Naive thymus-derived CD8-positive, alpha-beta T cell (primary cell): ENCODE data around the gene TIMM29. TPM values are rescaled to one million over a fixed set of nuclear protein-coding genes. Genes with fewer than 3 reads are reported as not detected.

Experiments
- ATAC-seq, 2 donors: fragments of 150-1000 bp; cut with Tn5 transposase in 1 of 2; sonication (Bioruptor Pico), chemical (Tn5 transposase) in 1 of 2; 1 replicate in 1 of 2; 2 replicates in 1 of 2; pipeline ENCODE4 v1.10.0; 2021; ENCODE audit warnings: mild to moderate bottlenecking in 2 of 2, moderate library complexity in 2 of 2
- POLR2A ChIA-PET: fragments of 350-600 bp; sonication (Branson Sonifier 250); formaldehyde crosslinking; loops from one replicate; lab custom pipeline; 2021; ENCODE audit warnings: antibody characterized with exemption; lab: Charles Lee
- DNase-seq, 10 donors: peaks; one replicate each; pipeline versions ENCODE4 v3.0.0 to v3.0.0-alpha.2; 2020 to 2022
- H3K27ac Mint-ChIP-seq, 10 donors: one replicate each; pipeline ENCODE4 v1.8.0; 2020 to 2022; ENCODE audit warnings: mild to moderate bottlenecking in 10 of 10, mixed read lengths in 10 of 10, moderate library complexity in 4 of 10, inconsistent platforms in 1 of 10
- H3K27me3 Mint-ChIP-seq, 5 donors: one replicate each; pipeline ENCODE4 v1.8.0; 2021 to 2022; ENCODE audit warnings: mixed read lengths in 5 of 5
- H3K36me3 Mint-ChIP-seq, 3 donors: one replicate each; pipeline ENCODE4 v1.8.0; 2020 to 2022; ENCODE audit warnings: mixed read lengths in 3 of 3, mild to moderate bottlenecking in 2 of 3, inconsistent platforms in 1 of 3
- H3K4me1 Mint-ChIP-seq, 4 donors: one replicate each; pipeline ENCODE4 v1.8.0; 2021 to 2022; ENCODE audit warnings: mixed read lengths in 4 of 4
- H3K4me3 Mint-ChIP-seq, 10 donors: one replicate each; pipeline ENCODE4 v1.8.0; 2020 to 2022; ENCODE audit warnings: mild to moderate bottlenecking in 10 of 10, mixed read lengths in 10 of 10, moderate library complexity in 6 of 10, inconsistent platforms in 1 of 10
- H3K9me3 Mint-ChIP-seq, 9 donors: one replicate each; pipeline ENCODE4 v1.8.0; 2020 to 2022; ENCODE audit warnings: mixed read lengths in 9 of 9, mild to moderate bottlenecking in 3 of 9, inconsistent platforms in 1 of 9, moderate library complexity in 1 of 9
- polyA plus RNA-seq, 3 donors: library from polyadenylated mRNA; unstranded; fragments of 300-500 nt; fragmentation: Illumina TruSeq; gene quantifications; one replicate each; pipeline ENCODE4 v1.2.3, GENCODE V29; 2021
- total RNA-seq, 8 experiments: library from RNA in 2 of 8; stranded (reverse) in 2 of 8; gene quantifications; one replicate each; pipeline ENCODE4 v1.2.3 and lab custom pipeline; 2021 to 2026

TIMM29 gene
- total RNA-seq (10 to 100 TPM; 32.9 TPM), polyA plus RNA-seq (10 to 100 TPM; 23.8 to 40.9 (median 32.0) TPM), total RNA-seq (lab: John Stamatoyannopoulos, UW) (18.4 to 27.7 (median 23.5) reads per million in 6 experiments)

GRCh38 chr19:10928563-10929401, at the start of gene TIMM29, which contains the start of gene YIPF2:
TSS of gene TIMM29 (plus strand) at chr19:10928811. CDS start at chr19:10928823, 12 bp downstream.
TSS of gene YIPF2 (minus strand) at chr19:10928639. CDS start at chr19:10928410, 229 bp downstream.
- POLR2A ChIA-PET = interaction anchor here (1.3 to 1.5 kb wide), 2 partner anchors 13 to 32 kb away, joined by 4 read pairs; partner anchors contain the start of gene SMARCA4
- peaks cover 16 to 40% (median 28%) of the 10 kb centered on the region in 4 donors for H3K4me1 Mint-ChIP-seq

GRCh38 chr19:10881403-10882107, 47.1 kb upstream of the TIMM29 start:
- POLR2A ChIA-PET = no interaction called here
- H3K36me3 Mint-ChIP-seq = no peaks in the 10 kb centered on the region
- no peak for ATAC-seq
- no peaks in the 10 kb centered on the region for H3K9me3 Mint-ChIP-seq
- no peaks in the 10 kb centered on the region for H3K27me3 Mint-ChIP-seq
- H3K27ac Mint-ChIP-seq = no peak overlapping the region
- H3K4me3 Mint-ChIP-seq = no peak overlapping the region
- DNase-seq = no peak
- H3K4me1 Mint-ChIP-seq = peaks cover 8 to 23% (median 19%) of the 10 kb centered on the region in 4 donors

More at GRCh38 chr19:10928563-10929401, at the start of gene TIMM29, which contains the start of gene YIPF2:
- Mint-ChIP-seq H3K36me3 (peaks cover 0 to 36% (median 2%) of the 10 kb centered on the region in 3 donors), H3K27me3 (no peaks in the 10 kb centered on the region), H3K27ac (peak within 1 kb of the TSS; percentile 83 to 95 (median 92)), H3K9me3 (no peaks in the 10 kb centered on the region), H3K4me3 (peak within 1 kb of the TSS; percentile 89 to 97 (median 92))
- ATAC-seq = peak; percentile 88 to 92
- peak; percentile 85 to 97 (median 92) for DNase-seq

DNA sequence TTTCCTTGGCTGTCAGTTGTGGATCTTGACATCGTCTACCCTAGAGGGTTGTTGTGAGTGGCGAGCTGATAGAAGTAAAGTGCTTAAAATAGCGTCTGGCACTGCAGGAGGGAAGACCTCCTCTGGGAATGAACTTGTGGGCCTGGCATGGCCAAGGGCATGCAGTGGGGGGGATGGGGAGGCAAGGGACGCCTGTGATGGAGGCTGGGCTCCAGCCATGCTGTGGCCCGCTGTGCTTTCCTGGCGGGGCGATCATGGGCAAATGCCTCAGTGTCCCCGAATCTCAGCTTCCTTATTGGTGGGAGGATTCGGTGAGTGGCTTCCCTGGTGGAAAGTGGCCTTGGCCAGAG, 46.5 kb upstream of the TIMM29 start:
- DNase-seq (no peak), ATAC-seq (no peak)
- no peak overlapping the region for H3K4me3 Mint-ChIP-seq
- peaks cover 9 to 24% (median 16%) of the 10 kb centered on the region in 4 donors for H3K4me1 Mint-ChIP-seq
- no peaks in the 10 kb centered on the region for H3K9me3 Mint-ChIP-seq
- H3K27me3 Mint-ChIP-seq = no peaks in the 10 kb centered on the region
- POLR2A ChIA-PET = no interaction called here
- H3K36me3 Mint-ChIP-seq = peaks cover 0 to 1% (median 0%) of the 10 kb centered on the region in 3 donors
- no peak overlapping the region for H3K27ac Mint-ChIP-seq

DNA sequence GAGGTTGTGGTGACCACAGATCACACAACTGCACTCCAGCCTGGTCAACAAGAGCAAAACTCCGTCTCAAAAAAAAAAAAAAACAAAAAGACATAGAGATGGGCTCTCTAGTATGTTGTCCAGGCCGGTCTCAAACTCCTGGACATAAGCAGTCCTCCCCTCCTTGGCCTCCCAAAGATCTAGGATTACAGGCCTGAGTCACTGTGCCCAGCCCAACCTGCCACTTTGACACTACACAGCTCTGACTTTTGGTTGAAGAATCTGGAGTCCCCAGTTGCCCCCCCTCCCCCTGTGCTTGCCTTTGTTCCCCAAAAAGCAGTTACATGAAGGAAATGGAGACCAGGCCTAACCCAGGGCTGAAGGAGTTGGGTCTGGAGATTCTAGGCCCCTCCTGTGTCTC, 44.3 kb upstream of the TIMM29 start:
- H3K9me3 Mint-ChIP-seq = no peaks in the 10 kb centered on the region
- no peaks in the 10 kb centered on the region for H3K27me3 Mint-ChIP-seq
- H3K36me3 Mint-ChIP-seq = peaks cover 0 to 2% (median 0%) of the 10 kb centered on the region in 3 donors
- H3K27ac Mint-ChIP-seq = peak overlapping the region in 1 of 10 donors; percentile 51
- no peak for DNase-seq
- POLR2A ChIA-PET = no interaction called here
- H3K4me3 Mint-ChIP-seq = no peak overlapping the region
- H3K4me1 Mint-ChIP-seq = peaks cover 7 to 16% (median 13%) of the 10 kb centered on the region in 4 donors
- ATAC-seq = no peak

GRCh38 chr19:10885201-10886169, 43.1 kb upstream of the TIMM29 start:
- POLR2A ChIA-PET = interaction anchor here (0.7 kb wide), 1 partner anchor 29 kb away, joined by 4 read pairs; no protein-coding TSS in a partner anchor
- peak overlapping the region in 2 of 10 donors; percentile 43 to 62 for H3K27ac Mint-ChIP-seq
- no peak overlapping the region for H3K4me3 Mint-ChIP-seq

DNA sequence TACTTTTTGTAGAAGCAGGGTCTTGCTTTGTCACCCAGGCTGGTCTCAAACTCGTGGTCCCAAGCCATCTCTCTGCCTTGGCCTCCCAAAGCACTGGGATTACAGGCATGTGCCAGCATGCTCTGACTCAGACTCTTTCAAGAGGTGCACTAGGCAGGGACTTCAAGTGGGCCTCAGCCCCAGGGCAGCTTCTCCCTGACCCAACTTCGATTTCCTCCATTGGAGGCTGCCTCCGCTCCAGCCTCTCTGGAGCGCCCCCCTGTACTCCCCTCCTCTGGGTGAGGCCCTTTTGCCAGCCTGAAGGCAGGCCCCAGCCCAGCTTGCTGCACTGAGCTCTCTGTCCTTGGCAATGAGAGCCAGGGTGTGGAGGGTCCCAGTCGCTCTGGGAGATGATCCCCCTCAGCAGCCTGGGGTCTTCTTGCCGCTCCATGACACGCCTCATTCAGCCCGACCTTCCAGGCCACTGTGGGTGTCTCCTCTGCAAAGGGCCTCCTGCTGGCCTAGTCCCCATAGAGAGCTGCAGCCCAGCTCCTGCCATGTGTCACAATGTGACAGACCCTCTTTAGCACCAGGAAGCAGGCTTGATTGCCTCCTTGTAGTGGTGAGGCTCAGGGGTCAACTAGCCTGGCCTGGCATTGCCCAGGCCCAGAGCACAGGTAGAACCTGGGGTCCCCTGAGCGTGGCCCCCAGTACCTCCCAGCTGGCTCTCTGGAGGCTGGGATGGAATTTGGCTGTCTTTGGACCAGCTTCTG, 40.8 kb upstream of the TIMM29 start:
- POLR2A ChIA-PET = interaction anchor here (0.5 to 1.0 kb wide), 2 partner anchors 21 to 50 kb away, joined by 3 to 5 read pairs; no protein-coding TSS in a partner anchor
- no peak for ATAC-seq

More at GRCh38 chr19:10885201-10886169, 43.1 kb upstream of the TIMM29 start:
- peaks cover 3 to 12% (median 11%) of the 10 kb centered on the region in 4 donors for H3K4me1 Mint-ChIP-seq
- H3K36me3 Mint-ChIP-seq = peaks cover 0 to 2% (median 0%) of the 10 kb centered on the region in 3 donors
- ATAC-seq (no peak), DNase-seq (no peak)
- H3K9me3 Mint-ChIP-seq = no peaks in the 10 kb centered on the region
- no peaks in the 10 kb centered on the region for H3K27me3 Mint-ChIP-seq

DNA sequence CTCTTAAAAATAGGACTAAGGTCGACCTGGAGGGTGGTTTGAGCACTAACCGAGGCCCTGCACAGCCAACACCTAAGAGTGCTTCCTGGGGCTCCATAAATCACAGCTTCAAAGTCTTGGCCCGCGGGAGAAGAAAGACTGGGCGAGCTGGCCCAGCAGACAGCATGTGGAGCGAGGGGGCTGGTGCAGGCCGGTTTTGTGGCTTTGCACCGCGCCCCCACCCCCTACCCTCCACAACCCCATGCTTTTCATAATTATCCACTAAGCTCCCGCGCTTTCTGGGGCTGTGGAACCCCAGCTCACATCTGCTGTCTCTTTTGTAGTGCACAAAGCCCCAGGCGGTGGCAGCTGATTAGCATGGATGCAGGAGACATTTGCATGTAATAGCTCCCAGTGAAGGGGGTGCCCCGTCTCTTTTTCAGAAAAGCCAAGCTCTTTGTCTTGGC, 40.2 kb upstream of the TIMM29 start:
- Mint-ChIP-seq H3K27ac (no peak overlapping the region), H3K9me3 (no peaks in the 10 kb centered on the region), H3K4me1 (peaks cover 3 to 12% (median 11%) of the 10 kb centered on the region in 4 donors), H3K4me3 (no peak overlapping the region), H3K36me3 (peaks cover 0 to 2% (median 0%) of the 10 kb centered on the region in 3 donors), H3K27me3 (no peaks in the 10 kb centered on the region)
- DNase-seq (no peak), ATAC-seq (no peak)
- POLR2A ChIA-PET = interaction anchor here (0.5 to 1.0 kb wide), 3 partner anchors 22 to 108 kb away, joined by 3 to 5 read pairs (median 3); no protein-coding TSS in a partner anchor

More for the DNA sequence above, 40.8 kb upstream of the TIMM29 start:
- Mint-ChIP-seq H3K4me3 (no peak overlapping the region), H3K36me3 (peaks cover 0 to 2% (median 0%) of the 10 kb centered on the region in 3 donors), H3K9me3 (no peaks in the 10 kb centered on the region), H3K27me3 (no peaks in the 10 kb centered on the region), H3K4me1 (peaks cover 3 to 12% (median 11%) of the 10 kb centered on the region in 4 donors), H3K27ac (no peak overlapping the region)
- no peak for DNase-seq

DNA sequence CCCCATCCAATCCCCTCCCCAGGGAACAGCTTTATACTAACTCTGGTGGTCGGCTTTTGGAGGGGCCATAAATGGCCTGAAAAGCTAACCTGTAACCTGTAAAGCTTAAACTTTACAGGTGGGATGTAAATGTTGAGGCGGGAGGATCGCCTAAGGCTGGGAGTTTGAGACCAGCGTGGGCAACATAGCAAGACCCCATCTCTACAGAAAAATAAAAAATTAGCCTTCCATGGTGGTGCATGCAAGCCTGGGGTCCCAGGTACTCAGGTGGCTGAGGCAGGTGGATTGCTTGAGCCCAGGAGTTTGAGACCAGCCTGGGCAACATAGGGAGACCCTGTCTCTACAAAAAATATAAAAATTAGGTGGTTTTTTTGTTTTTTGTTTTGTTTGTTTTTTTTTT, 38.7 kb upstream of the TIMM29 start:
- POLR2A ChIA-PET = interaction anchor here (0.7 kb wide), 1 partner anchor 171 kb away, joined by 4 read pairs; no protein-coding TSS in a partner anchor
- Mint-ChIP-seq H3K27me3 (no peaks in the 10 kb centered on the region), H3K4me3 (no peak overlapping the region), H3K36me3 (peaks cover 0 to 5% (median 0%) of the 10 kb centered on the region in 3 donors), H3K4me1 (peaks cover 3 to 14% (median 11%) of the 10 kb centered on the region in 4 donors), H3K27ac (no peak overlapping the region), H3K9me3 (no peaks in the 10 kb centered on the region)
- no peak for ATAC-seq
- DNase-seq = no peak

- peaks cover 4 to 16% (median 14%) of the 10 kb centered on the region in 4 donors for H3K4me1 Mint-ChIP-seq
- POLR2A ChIA-PET = no interaction called here
- no peaks in the 10 kb centered on the region for H3K9me3 Mint-ChIP-seq
- H3K27me3 Mint-ChIP-seq = no peaks in the 10 kb centered on the region
- H3K36me3 Mint-ChIP-seq = peaks cover 0 to 5% (median 0%) of the 10 kb centered on the region in 3 donors
- DNase-seq = no peak
- peak overlapping the region in 1 of 10 donors; percentile 51 for H3K27ac Mint-ChIP-seq
- no peak overlapping the region for H3K4me3 Mint-ChIP-seq
- no peak for ATAC-seq
These were observed 37.1 kb upstream of the TIMM29 start for GRCh38 chr19:10891405-10892086.

DNA sequence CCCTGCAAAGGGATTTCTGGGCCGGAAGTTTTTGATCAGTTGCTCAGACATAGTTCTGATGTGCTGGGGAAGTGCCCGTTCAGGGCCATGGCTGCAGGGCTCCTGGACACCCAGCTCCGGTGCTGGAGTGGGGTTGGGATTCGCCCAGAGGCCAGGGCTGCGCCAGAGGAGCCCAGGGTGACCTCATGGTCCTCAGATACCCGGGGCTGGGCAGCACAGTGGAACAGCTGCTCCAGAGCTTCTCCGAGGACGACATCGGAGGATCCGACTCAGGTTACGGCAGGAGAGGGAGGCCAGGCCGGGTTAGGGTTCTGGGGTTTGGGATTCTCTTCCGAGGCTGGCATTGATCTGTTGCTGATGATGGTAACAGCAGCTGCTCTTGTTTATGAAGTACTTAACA, 36.4 kb upstream of the TIMM29 start:
- Mint-ChIP-seq H3K4me1 (peaks cover 8 to 19% (median 17%) of the 10 kb centered on the region in 4 donors), H3K9me3 (no peaks in the 10 kb centered on the region), H3K4me3 (no peak overlapping the region), H3K27ac (peak overlapping the region in 2 of 10 donors; percentile 51 to 54), H3K27me3 (no peaks in the 10 kb centered on the region), H3K36me3 (peaks cover 0 to 3% (median 0%) of the 10 kb centered on the region in 3 donors)
- no peak for ATAC-seq
- no peak for DNase-seq
- POLR2A ChIA-PET = interaction anchor here (0.6 kb wide), 1 partner anchor 20 kb away, joined by 3 read pairs; no protein-coding TSS in a partner anchor
